Measurements from ENCODE around the gene HNF4A. TPM values are rescaled to one million over a fixed set of nuclear protein-coding genes. Genes with fewer than 3 reads are reported as not detected.

The HNF4A gene
- total RNA-seq, 1 donor = not detected

DNA sequence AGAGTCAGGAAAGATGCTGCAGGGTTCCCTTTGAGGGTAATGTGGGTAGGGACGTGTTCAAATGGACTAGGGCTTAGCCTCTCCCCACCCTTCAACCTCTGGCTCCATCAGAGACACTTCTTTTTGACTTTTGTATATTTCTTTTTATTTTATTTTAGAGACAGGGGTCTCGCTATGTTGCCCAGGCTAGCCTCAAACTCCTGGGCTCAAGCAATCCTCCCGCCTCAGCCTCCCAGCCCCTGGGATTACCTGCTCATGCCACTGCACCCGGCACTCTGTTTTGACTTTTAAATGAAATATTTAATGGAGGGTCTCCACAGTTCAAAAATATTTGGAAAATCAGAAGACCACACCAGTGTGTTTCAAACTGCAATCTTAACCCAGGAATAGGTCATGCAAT is 8.6 kb downstream of the HNF4A start:
- H3K4me3 ChIP-seq (ENCODE audit: low read depth, low read length) = no peak overlapping the region
- TF ChIP-seq, protein P1, sequence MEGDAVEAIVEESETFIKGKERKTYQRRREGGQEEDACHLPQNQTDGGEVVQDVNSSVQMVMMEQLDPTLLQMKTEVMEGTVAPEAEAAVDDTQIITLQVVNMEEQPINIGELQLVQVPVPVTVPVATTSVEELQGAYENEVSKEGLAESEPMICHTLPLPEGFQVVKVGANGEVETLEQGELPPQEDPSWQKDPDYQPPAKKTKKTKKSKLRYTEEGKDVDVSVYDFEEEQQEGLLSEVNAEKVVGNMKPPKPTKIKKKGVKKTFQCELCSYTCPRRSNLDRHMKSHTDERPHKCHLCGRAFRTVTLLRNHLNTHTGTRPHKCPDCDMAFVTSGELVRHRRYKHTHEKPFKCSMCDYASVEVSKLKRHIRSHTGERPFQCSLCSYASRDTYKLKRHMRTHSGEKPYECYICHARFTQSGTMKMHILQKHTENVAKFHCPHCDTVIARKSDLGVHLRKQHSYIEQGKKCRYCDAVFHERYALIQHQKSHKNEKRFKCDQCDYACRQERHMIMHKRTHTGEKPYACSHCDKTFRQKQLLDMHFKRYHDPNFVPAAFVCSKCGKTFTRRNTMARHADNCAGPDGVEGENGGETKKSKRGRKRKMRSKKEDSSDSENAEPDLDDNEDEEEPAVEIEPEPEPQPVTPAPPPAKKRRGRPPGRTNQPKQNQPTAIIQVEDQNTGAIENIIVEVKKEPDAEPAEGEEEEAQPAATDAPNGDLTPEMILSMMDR (IDR thresholded peaks at IDR 0.05; ENCODE audit: insufficient read depth, low read depth, low read length) = no peak
- DNase-seq (ENCODE audit: low read depth) = no peak

DNA sequence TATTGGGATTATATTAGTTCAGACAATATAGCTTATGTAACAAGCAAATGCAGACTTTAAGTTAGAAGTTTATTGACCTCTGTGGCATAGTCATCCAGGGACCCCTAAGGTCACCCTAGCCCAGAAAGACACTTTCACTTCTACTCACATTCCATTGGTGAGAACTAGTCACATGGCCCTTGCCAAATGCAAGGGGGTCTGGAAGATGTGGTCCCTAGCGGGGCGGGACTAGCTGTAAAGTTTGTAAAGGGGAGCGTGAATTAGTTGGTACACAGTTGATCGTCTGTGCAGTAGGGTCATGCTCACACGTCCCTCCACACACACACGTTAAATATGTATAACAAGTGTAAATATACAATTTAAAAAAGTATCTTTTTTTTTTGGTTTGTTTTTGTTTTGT is 9.3 kb downstream of the HNF4A start:
- no peak for DNase-seq (ENCODE audit: low read depth)
- H3K4me3 ChIP-seq (ENCODE audit: low read depth, low read length) = no peak overlapping the region
- TF ChIP-seq, protein P1 (IDR thresholded peaks at IDR 0.05; ENCODE audit: insufficient read depth, low read depth, low read length) = no peak

- DNase-seq (ENCODE audit: low read depth) = no peak
- TF ChIP-seq, protein P1 (IDR thresholded peaks at IDR 0.05; ENCODE audit: insufficient read depth, low read depth, low read length) = no peak
- no peak overlapping the region for H3K4me3 ChIP-seq (ENCODE audit: low read depth, low read length)
Measured at GRCh38 chr20:44367746-44368145, 12.2 kb downstream of the HNF4A start.

- DNase-seq (ENCODE audit: low read depth) = no peak
- TF ChIP-seq, protein P1 (IDR thresholded peaks at IDR 0.05; ENCODE audit: insufficient read depth, low read depth, low read length) = no peak
- H3K4me3 ChIP-seq (ENCODE audit: low read depth, low read length) = no peak overlapping the region
Measured at GRCh38 chr20:44370639-44371218, 15.2 kb downstream of the HNF4A start.

DNA sequence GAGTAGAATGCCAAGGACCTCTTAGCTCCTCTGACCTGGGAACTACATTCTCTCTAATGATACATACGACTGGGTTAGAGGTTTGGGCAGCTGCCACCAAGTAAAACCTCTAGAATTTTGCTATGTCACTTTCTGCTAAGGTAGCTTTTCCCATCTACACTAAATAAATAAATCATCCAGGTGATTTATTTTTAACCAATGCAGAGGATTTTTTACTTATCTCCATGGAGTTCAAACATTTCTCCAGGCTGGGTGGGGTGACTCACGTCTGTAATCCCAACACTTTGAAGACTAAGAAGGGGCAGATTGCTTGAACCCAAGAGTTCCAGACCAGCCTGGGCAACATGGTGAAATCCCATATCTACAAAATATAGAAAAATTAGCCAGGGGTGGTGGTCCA is 27.1 kb downstream of the HNF4A start:
- TF ChIP-seq, protein P1 (IDR thresholded peaks at IDR 0.05; ENCODE audit: insufficient read depth, low read depth, low read length) = no peak
- H3K4me3 ChIP-seq (ENCODE audit: low read depth, low read length) = no peak overlapping the region
- DNase-seq (ENCODE audit: low read depth) = no peak

DNA sequence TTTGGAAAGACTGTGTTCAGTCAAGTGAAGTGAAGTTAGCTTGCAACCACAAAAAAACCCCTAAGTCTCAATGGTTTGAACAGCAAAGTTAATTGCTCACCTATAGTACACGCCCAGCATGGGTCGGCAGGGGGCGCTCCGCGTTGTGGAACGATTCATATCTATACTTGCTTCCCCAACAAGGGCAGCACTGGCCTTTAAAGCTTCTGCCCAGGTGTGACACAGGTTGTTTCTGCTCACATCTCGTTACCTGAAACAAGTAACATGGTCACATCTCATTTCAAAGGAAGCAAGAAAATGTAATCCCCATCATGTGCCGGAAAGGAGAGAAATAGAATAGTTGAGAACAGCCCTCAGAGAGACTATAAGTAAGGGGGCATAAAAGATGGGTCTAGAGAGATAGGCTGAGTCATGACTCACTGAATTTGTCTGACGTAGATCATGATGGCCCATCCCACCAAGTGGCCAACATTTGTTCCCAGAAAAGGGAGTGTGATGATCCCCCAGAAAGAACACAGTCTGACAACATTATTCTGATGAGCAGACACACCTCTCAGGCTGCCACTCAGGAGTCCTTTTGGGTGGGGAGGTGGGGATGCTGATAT is 29.0 kb downstream of the HNF4A start:
- TF ChIP-seq, protein P1 (IDR thresholded peaks at IDR 0.05; ENCODE audit: insufficient read depth, low read depth, low read length) = peak; percentile 93
- H3K4me3 ChIP-seq (ENCODE audit: low read depth, low read length) = no peak overlapping the region
- peak; percentile 60 for DNase-seq (ENCODE audit: low read depth)
